AG04450 (cell line): ENCODE results near the gene CYP24A1. TPM values are rescaled to one million over a fixed set of nuclear protein-coding genes. Genes with fewer than 3 reads are reported as not detected.

Experiments used
- CTCF ChIA-PET: fragments of 300-600, 350-600 bp; formaldehyde crosslinking; extraction: SDS; loops from one replicate; lab custom pipeline; 2022; ENCODE audit warnings: antibody characterized with exemption, inconsistent platforms; lab: Charles Lee
- POLR2A ChIA-PET: fragments of 350-600 bp; formaldehyde crosslinking; extraction: SDS; loops from one replicate; lab custom pipeline; 2021; ENCODE audit warnings: antibody characterized with exemption, inconsistent platforms; lab: Yijun Ruan, JAX
- DNase-seq: peaks from one replicate; pipeline ENCODE4 v3.0.0-alpha.2; 2011; ENCODE audit warnings: low read depth, low spot score
- H3K27ac ChIP-seq: one replicate; pipeline ENCODE4 v1.5.1; 2012; ENCODE audit warnings: low read depth, low read length, control low read depth
- H3K27me3 ChIP-seq: one replicate; pipeline ENCODE4 v1.6.0; 2012; ENCODE audit warnings: low read length; ENCODE audit not compliant: control insufficient read depth, insufficient read depth
- H3K4me3 ChIP-seq: 2 replicates; pipeline ENCODE4 v1.5.1; 2011; ENCODE audit warnings: mild to moderate bottlenecking, low read depth, low read length, control low read depth
- H3K9me3 ChIP-seq: 2 replicates; pipeline ENCODE4 v1.5.1; 2012; ENCODE audit warnings: low read length; ENCODE audit not compliant: control insufficient read depth, insufficient read depth
- polyA minus RNA-seq: library from RNA; depleted of rRNA, polyadenylated mRNA; stranded (reverse); fragments of >200 nt; gene quantifications from 2 replicates; pipeline ENCODE4 v1.2.3, GENCODE V29; 2011; rRNA and poly(A)+ RNA removed
- polyA plus RNA-seq: library from polyadenylated mRNA; depleted of rRNA; stranded (reverse); fragments of >200 nt; gene quantifications from 2 replicates; pipeline ENCODE4 v1.2.3, GENCODE V29; 2011; rRNA removed
- TF ChIP-seq, protein P1 (sequence below): IDR thresholded peaks from 2 replicates; pipeline ENCODE4 v1.5.1; 2011; ENCODE audit warnings: low read depth, low read length, control low read depth, inconsistent platforms

CYP24A1 gene
- polyA plus RNA-seq (2.1 TPM in 1 of 2 replicates, not detected in the other), polyA minus RNA-seq (0.18 and 0.43 TPM in 2 replicates)

DNA sequence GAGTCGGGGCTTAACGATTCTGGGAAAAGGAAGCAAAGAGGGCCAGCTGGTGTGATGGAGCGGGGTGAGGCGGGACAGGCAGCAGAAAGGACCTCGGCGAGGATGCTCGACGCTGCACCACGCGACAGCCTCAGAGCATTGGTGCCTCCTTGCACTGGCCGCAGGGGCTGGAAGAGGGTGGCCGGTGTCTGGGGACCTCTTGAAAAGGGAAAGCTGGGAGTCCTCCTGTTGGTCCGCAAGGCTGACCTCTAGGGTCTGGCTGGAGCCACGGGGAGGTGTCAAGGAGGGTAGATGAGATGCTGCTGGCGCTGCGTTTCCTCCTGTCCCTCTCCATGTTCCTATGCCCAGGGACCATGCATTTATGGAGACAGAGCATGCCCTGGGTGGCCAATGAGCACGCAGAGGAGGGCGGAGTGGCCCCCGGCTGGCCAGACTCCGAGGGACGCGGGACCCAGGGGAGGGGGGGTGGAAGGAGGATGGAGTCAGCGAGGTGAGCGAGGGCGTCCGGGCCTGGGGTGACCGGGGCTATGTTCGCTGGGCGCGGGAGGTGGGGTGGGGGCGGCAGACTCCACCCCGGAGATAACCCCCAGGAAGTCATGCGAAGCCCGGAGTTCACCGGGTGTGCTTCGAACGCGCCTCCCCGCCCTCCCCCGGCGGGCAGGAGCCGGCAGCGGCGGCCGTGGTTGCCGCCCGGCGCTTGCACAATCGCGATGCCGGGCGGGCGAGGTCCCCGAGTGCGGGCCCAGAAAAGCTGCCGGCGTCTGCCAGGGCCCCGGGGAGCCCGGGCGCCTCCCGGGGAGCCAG, at the start of gene CYP24A1:
CYP24A1 (minus strand) TSS at position 334 of the 804 bp plus-strand sequence. CDS start 407 bp downstream, outside the sequence.
- CTCF ChIA-PET, result interaction anchor here (1.7 to 2.2 kb wide), 2 partner anchors 70 to 77 kb away, joined by 14 to 15 read pairs; no protein-coding TSS in a partner anchor
- no peak for DNase-seq

DNA sequence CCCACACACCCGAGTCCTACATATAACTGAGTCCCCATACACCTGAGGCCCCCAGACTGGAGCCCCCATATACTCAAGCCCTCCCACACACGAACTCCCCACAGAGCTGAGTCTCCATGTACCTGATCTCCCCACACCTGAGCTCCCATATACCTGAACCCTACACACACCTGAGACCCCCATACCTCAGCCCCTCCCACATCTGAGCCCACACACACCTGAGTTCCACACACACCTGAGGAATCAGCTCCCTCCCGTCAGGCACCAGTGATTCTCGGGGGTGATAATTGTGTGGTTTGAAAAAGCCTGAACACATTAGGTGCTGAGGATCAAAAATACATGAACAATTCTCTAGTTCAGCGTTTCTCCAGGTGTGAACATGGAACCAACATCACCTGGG, 49.5 kb upstream of the CYP24A1 start:
- no peaks in the 10 kb centered on the region for H3K27me3 ChIP-seq
- no peak for DNase-seq
- ChIA-PET POLR2A (interaction anchor here (0.6 kb wide), 1 partner anchor 425 kb away, joined by 3 read pairs; no protein-coding TSS in a partner anchor), CTCF (interaction anchor here (0.6 to 8.3 kb wide), 4 partner anchors 10 to 426 kb away, joined by 4 to 126 read pairs (median 8); no protein-coding TSS in a partner anchor)
- TF ChIP-seq, protein P1, sequence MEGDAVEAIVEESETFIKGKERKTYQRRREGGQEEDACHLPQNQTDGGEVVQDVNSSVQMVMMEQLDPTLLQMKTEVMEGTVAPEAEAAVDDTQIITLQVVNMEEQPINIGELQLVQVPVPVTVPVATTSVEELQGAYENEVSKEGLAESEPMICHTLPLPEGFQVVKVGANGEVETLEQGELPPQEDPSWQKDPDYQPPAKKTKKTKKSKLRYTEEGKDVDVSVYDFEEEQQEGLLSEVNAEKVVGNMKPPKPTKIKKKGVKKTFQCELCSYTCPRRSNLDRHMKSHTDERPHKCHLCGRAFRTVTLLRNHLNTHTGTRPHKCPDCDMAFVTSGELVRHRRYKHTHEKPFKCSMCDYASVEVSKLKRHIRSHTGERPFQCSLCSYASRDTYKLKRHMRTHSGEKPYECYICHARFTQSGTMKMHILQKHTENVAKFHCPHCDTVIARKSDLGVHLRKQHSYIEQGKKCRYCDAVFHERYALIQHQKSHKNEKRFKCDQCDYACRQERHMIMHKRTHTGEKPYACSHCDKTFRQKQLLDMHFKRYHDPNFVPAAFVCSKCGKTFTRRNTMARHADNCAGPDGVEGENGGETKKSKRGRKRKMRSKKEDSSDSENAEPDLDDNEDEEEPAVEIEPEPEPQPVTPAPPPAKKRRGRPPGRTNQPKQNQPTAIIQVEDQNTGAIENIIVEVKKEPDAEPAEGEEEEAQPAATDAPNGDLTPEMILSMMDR, result no peak
- H3K4me3 ChIP-seq, result no peak overlapping the region
- no peak overlapping the region for H3K27ac ChIP-seq
- H3K9me3 ChIP-seq, result no peaks in the 10 kb centered on the region

More for the DNA sequence above, at the start of gene CYP24A1:
- Histone ChIP-seq H3K9me3 (peaks cover 3% of the 10 kb centered on the region; the same call in 1 of the 2 replicates), H3K4me3 (peak within 1 kb of the TSS; percentile 31; the same call in 1 of the 2 replicates), H3K27ac (no peak within 1 kb of the TSS), H3K27me3 (peaks cover 58% of the 10 kb centered on the region)
- POLR2A ChIA-PET, result no interaction called here
- TF ChIP-seq, protein P1, result no peak

DNA sequence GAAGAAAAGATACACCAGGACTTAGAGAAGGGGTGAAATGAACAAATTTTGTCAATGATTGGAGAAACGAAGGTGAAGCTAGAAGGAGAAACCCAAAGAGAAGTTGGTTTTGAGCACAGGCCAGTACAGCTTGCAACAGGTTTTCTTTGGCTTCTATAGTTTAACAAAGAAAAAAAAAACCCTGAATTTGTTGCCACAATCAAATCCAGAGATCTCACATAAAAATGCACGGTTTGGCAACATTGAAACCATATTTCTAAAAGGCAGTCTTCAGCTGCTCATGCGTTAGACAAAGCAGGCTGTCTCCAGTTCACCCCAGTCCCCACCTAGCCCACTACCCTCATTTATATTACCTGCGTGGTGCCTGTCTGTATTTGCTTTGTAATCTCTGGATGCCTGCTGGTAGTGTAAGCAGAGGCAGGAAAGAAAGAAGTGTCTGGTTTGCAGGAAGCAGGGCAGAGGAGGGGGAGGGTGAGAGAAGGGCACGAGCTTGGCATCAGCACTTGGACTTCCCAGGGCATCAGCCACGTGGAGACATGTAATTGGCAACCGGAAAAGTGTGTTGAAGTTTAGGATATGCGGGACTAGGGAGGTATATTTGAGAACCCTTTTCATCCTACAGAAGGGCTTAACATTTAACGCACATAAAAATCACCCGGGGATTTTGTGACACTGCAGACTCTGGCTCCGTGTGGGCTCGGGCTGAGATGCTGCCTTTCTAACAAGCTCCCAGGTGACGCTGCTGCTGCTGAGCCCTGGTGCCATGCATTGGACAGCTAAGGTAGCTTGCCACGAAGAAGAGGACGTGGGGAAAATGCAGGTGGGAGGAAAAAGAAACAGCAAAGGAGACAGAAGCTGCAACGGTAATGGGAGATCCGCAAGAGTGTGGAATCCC, 48.5 kb upstream of the CYP24A1 start:
- ChIA-PET POLR2A (no interaction called here), CTCF (interaction anchor here (1.2 to 8.3 kb wide), 4 partner anchors 8 to 427 kb away, joined by 3 to 126 read pairs (median 8); partner anchors contain the start of gene PFDN4)
- Histone ChIP-seq H3K27ac (no peak overlapping the region), H3K27me3 (no peaks in the 10 kb centered on the region), H3K4me3 (no peak overlapping the region), H3K9me3 (no peaks in the 10 kb centered on the region)
- no peak for DNase-seq
- TF ChIP-seq, protein P1, result no peak

DNA sequence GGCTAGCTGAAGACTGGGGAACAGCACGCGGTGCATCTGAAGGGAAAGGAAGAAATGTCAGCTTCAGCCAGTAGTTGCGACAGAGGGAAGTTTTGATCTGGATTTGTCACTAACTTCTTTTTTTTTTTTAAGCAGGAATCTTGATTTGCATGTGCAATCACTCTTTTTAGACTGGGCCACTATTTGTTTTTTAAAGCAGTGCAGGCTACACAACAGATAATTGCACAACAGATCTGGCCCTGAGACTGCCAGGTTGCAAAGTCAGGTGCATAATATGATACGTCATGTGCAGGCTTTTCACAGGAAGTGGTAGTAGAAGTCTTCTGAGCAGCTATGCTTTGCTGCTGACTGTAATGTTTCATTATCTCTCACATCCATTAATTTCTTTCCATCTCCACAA, 47.6 kb upstream of the CYP24A1 start:
- no peak for DNase-seq
- Histone ChIP-seq H3K27ac (no peak overlapping the region), H3K9me3 (no peaks in the 10 kb centered on the region), H3K4me3 (no peak overlapping the region), H3K27me3 (no peaks in the 10 kb centered on the region)
- ChIA-PET POLR2A (no interaction called here), CTCF (interaction anchor here (1.2 to 8.3 kb wide), 3 partner anchors 13 to 428 kb away, joined by 3 to 126 read pairs (median 8); partner anchors contain the start of gene PFDN4)
- TF ChIP-seq, protein P1, result no peak
